Loucy (cell line): Measurements from ENCODE around the gene STX18.

Source experiments
- EZH2phosphoT487 ChIP-seq: fragments of 200-600 bp; IDR thresholded peaks from 2 replicates; pipeline ENCODE4 v1.6.1; 2018; ENCODE audit warnings: antibody characterized with exemption, mild to moderate bottlenecking, moderate library complexity, borderline replicate concordance
- TF ChIP-seq, protein P1 (sequence below): fragments of 200-600 bp; sonication (generic); conservative IDR thresholded peaks from 2 replicates; pipeline ENCODE4 v1.5.1; 2014; ENCODE audit warnings: mild to moderate bottlenecking, antibody characterized with exemption, low read length

DNA sequence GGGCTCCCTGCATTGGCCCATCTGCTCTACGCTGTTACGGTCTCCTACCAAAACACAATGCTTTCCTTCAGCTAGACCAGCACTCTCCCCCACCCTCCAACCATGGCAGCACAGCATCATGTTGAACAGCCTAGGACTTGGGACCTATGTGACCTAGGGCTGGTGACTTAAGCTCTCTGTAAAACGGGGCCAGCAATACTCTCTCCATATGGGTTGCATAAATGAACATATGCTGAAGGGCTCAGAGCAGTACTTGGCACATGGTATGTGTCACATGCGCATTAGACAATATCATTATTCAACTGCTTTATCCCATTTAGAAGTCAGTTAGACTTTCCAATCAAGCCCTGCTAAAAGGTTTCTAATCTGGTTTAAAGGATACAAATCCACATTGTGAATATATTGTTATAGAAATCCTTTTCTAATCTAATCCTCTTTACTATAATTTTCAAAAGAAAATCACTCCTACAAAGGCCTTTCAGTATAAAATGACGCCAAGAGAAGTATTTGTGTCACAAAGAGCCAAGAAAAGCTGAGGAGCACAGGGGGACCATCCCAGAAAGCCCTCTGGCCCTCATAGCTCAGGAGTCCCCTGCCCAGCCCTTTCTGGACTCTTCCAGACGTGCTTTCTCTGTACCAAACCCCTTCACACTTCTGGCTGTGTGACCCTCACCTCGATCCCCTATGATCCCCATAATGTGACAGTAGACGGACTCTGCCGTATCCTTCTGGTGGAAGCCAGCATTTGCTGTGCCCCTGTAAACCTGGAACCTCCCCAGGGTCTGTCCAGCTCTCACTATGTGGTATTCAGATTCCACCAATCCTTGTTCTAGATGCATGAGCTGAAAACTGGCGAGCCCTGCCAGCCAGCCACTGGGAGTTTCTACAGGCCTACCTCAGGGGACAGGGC lies 112.6 kb downstream of the STX18 start:
- TF ChIP-seq, protein P1, sequence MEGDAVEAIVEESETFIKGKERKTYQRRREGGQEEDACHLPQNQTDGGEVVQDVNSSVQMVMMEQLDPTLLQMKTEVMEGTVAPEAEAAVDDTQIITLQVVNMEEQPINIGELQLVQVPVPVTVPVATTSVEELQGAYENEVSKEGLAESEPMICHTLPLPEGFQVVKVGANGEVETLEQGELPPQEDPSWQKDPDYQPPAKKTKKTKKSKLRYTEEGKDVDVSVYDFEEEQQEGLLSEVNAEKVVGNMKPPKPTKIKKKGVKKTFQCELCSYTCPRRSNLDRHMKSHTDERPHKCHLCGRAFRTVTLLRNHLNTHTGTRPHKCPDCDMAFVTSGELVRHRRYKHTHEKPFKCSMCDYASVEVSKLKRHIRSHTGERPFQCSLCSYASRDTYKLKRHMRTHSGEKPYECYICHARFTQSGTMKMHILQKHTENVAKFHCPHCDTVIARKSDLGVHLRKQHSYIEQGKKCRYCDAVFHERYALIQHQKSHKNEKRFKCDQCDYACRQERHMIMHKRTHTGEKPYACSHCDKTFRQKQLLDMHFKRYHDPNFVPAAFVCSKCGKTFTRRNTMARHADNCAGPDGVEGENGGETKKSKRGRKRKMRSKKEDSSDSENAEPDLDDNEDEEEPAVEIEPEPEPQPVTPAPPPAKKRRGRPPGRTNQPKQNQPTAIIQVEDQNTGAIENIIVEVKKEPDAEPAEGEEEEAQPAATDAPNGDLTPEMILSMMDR = no peak
- no peak for TF ChIP-seq EZH2phosphoT487
